ENCODE results near the gene ARAP2.

ARAP2 gene

GRCh38 chr4:36042122-36042970, 202.0 kb downstream of the ARAP2 start:
- TF ChIP-seq CTCF (IDR thresholded peaks at IDR 0.05; ENCODE audit: insufficient read depth, low read depth, low read length, missing control alignments) = no peak
- H3K4me3 ChIP-seq (ENCODE audit: low read depth, low read length) = no peak overlapping the region
- DNase-seq (ENCODE audit: low read depth) = no peak

GRCh38 chr4:36041340-36041739, 203.0 kb downstream of the ARAP2 start:
- TF ChIP-seq CTCF (IDR thresholded peaks at IDR 0.05; ENCODE audit: insufficient read depth, low read depth, low read length, missing control alignments) = no peak
- H3K4me3 ChIP-seq (ENCODE audit: low read depth, low read length) = no peak overlapping the region
- no peak for DNase-seq (ENCODE audit: low read depth)

- peak; percentile 2 for DNase-seq (ENCODE audit: low read depth)
- TF ChIP-seq CTCF (IDR thresholded peaks at IDR 0.05; ENCODE audit: insufficient read depth, low read depth, low read length, missing control alignments) = no peak
These were observed 205.3 kb downstream of the ARAP2 start for GRCh38 chr4:36039026-36039425.

GRCh38 chr4:36038491-36038890, 205.8 kb downstream of the ARAP2 start:
- H3K4me3 ChIP-seq (ENCODE audit: low read depth, low read length) = no peak overlapping the region
- no peak for DNase-seq (ENCODE audit: low read depth)
- no peak for TF ChIP-seq CTCF (IDR thresholded peaks at IDR 0.05; ENCODE audit: insufficient read depth, low read depth, low read length, missing control alignments)

More at GRCh38 chr4:36039026-36039425, 205.3 kb downstream of the ARAP2 start:
- H3K4me3 ChIP-seq (ENCODE audit: low read depth, low read length) = no peak overlapping the region

- no peak for DNase-seq (ENCODE audit: low read depth)
- H3K4me3 ChIP-seq (ENCODE audit: low read depth, low read length) = no peak overlapping the region
- no peak for TF ChIP-seq CTCF (IDR thresholded peaks at IDR 0.05; ENCODE audit: insufficient read depth, low read depth, low read length, missing control alignments)
These were observed 207.2 kb downstream of the ARAP2 start for GRCh38 chr4:36037127-36037526.

- TF ChIP-seq CTCF (IDR thresholded peaks at IDR 0.05; ENCODE audit: insufficient read depth, low read depth, low read length, missing control alignments) = no peak
- no peak overlapping the region for H3K4me3 ChIP-seq (ENCODE audit: low read depth, low read length)
- no peak for DNase-seq (ENCODE audit: low read depth)
These were observed 214.4 kb downstream of the ARAP2 start for GRCh38 chr4:36029951-36030350.

- no peak for TF ChIP-seq CTCF (IDR thresholded peaks at IDR 0.05; ENCODE audit: insufficient read depth, low read depth, low read length, missing control alignments)
- no peak overlapping the region for H3K4me3 ChIP-seq (ENCODE audit: low read depth, low read length)
- DNase-seq (ENCODE audit: low read depth) = no peak
These were observed 217.1 kb downstream of the ARAP2 start for GRCh38 chr4:36027203-36027602.

Data from GM12865 (cell line).